Measurements from ENCODE around the gene FAM20C.

GRCh38 chr7:305410-306151, 113.2 kb downstream of the FAM20C start:
- TF ChIP-seq POLR2A (IDR thresholded peaks at IDR 0.05) (no peak), CTCF (IDR thresholded peaks at IDR 0.05 in 4 of 5, conservative IDR thresholded peaks at IDR 0.05 in 1 of 5) (no peak)

Measured in gastrocnemius medialis (tissue), 4 donors.